Amniotic stem cell (primary cell): Measurements from ENCODE around the gene ZDHHC22.
"Not testable (repeated sequence)": the region's sequence is repeated elsewhere in the genome, so short reads cannot be mapped to it uniquely, and the experiment has no call there.

Source experiments
- DNase-seq: peaks from one replicate; lab custom pipeline; 2025; lab: John Stamatoyannopoulos, UW

Gene ZDHHC22

GRCh38 chr14:77141214-77142004 is at the start of gene ZDHHC22:
TSS of gene ZDHHC22 (minus strand) at chr14:77141791. CDS start at chr14:77139738, 2,053 bp downstream.
- DNase-seq = no peak

GRCh38 chr14:77190977-77191376 is 49.4 kb upstream of the ZDHHC22 start:
- no peak for DNase-seq

- DNase-seq = no peak
Measured at GRCh38 chr14:77189479-77189878, 47.9 kb upstream of the ZDHHC22 start.

GRCh38 chr14:77187649-77188012 is 46.0 kb upstream of the ZDHHC22 start:
- no peak for DNase-seq

GRCh38 chr14:77186911-77187648 is 45.5 kb upstream of the ZDHHC22 start:
- DNase-seq = no peak

- DNase-seq = no peak
Measured at GRCh38 chr14:77185093-77185465, 43.5 kb upstream of the ZDHHC22 start.

- DNase-seq = no peak
Measured at GRCh38 chr14:77184396-77185092, 43.0 kb upstream of the ZDHHC22 start.

- DNase-seq = no peak
Measured at GRCh38 chr14:77183896-77184295, 42.3 kb upstream of the ZDHHC22 start.

GRCh38 chr14:77181603-77182437 is 40.2 kb upstream of the ZDHHC22 start, which contains the start of gene TMEM63C:
TSS of gene TMEM63C (plus strand) at chr14:77181798. CDS start at chr14:77218814, 37,016 bp downstream.
- no peak for DNase-seq

GRCh38 chr14:77180726-77181602 is 39.4 kb upstream of the ZDHHC22 start:
- no peak for DNase-seq

- no peak for DNase-seq
Measured at GRCh38 chr14:77178656-77179055, 37.1 kb upstream of the ZDHHC22 start.

GRCh38 chr14:77177702-77178101 is 36.1 kb upstream of the ZDHHC22 start:
- DNase-seq = no peak

GRCh38 chr14:77175843-77176242 is 34.3 kb upstream of the ZDHHC22 start:
- DNase-seq = no peak

- not testable (repeated sequence) for DNase-seq
Measured at GRCh38 chr14:77173911-77174617, 32.5 kb upstream of the ZDHHC22 start.

GRCh38 chr14:77172916-77173315 is 31.3 kb upstream of the ZDHHC22 start:
- DNase-seq = no peak

- DNase-seq = no peak
Measured at GRCh38 chr14:77170045-77170444, 28.5 kb upstream of the ZDHHC22 start.

GRCh38 chr14:77161011-77161410 is 19.4 kb upstream of the ZDHHC22 start:
- DNase-seq = no peak

GRCh38 chr14:77158882-77159255 is 17.3 kb upstream of the ZDHHC22 start:
- DNase-seq = no peak

GRCh38 chr14:77158175-77158881 is 16.7 kb upstream of the ZDHHC22 start:
- peak; percentile 55 for DNase-seq

GRCh38 chr14:77157740-77158139 is 16.1 kb upstream of the ZDHHC22 start:
- DNase-seq = no peak
